Suprapubic skin (tissue), 4 donors: ENCODE data around the gene RYR3.

Experiments
- CTCF ChIP-seq, 2 donors: fragments of 200-600 bp in 1 of 2; fragments of 450-650 bp in 1 of 2; sonication (generic) in 1 of 2; IDR thresholded peaks; one replicate each; pipeline ENCODE4 v1.5.1; 2016 to 2019; ENCODE audit warnings: antibody characterized with exemption in 2 of 2, mild to moderate bottlenecking in 1 of 2, moderate library complexity in 1 of 2
- EP300 ChIP-seq: sonication (generic); formaldehyde crosslinking; IDR thresholded peaks from one replicate; pipeline ENCODE4 v1.6.1; 2017; ENCODE audit warnings: antibody characterized with exemption
- POLR2A ChIP-seq, 2 donors: fragments of 450-650 bp; IDR thresholded peaks; one replicate each; pipeline ENCODE4 v1.6.1; 2017; ENCODE audit warnings: antibody characterized with exemption in 2 of 2, mild to moderate bottlenecking in 2 of 2, moderate library complexity in 2 of 2
- POLR2AphosphoS5 ChIP-seq, 3 donors: sonication (generic); formaldehyde crosslinking; IDR thresholded peaks; one replicate each; pipeline ENCODE4 v1.6.1; 2017; ENCODE audit warnings: antibody characterized with exemption in 3 of 3

- TF ChIP-seq CTCF (IDR thresholded peaks at IDR 0.05), result no peak
- TF ChIP-seq POLR2AphosphoS5 (IDR thresholded peaks at IDR 0.05), result no peak
- TF ChIP-seq EP300, result no peak
- TF ChIP-seq POLR2A (IDR thresholded peaks at IDR 0.05), result no peak
These were observed 592.9 kb downstream of the RYR3 start for GRCh38 chr15:33903661-33904060.
